HAP-1 (cell line): ENCODE data around the gene APOM.
A peak's percentile ranks its signal among the peaks of the same experiment; 100 is the strongest.

Source experiments
- DNase-seq, 2 experiments: peaks; one replicate each; pipeline ENCODE4 v3.0.0-alpha.2; 2016 to 2020; ENCODE audit warnings: low spot score in 2 of 2
- H3K27me3 ChIP-seq: fragments of 250-450 bp; sonication (Bioruptor Pico); 2 replicates; pipeline ENCODE4 v1.5.1; 2020; ENCODE audit warnings: low read depth, mild to moderate bottlenecking, moderate library complexity
- H3K36me3 ChIP-seq: fragments of 250-450 bp; sonication (Bioruptor Pico); replicated peaks from 2 replicates; pipeline ENCODE4 v1.5.1; 2020; ENCODE audit warnings: mild to moderate bottlenecking
- H3K4me1 ChIP-seq: fragments of 250-450 bp; sonication (Bioruptor Pico); 2 replicates; pipeline ENCODE4 v1.5.1; 2020; ENCODE audit warnings: mild to moderate bottlenecking
- H3K4me3 ChIP-seq: fragments of 250-450 bp; sonication (Bioruptor Pico); 2 replicates; pipeline ENCODE4 v1.5.1; 2020; ENCODE audit warnings: mild to moderate bottlenecking, moderate library complexity
- H3K9me3 ChIP-seq: fragments of 250-450 bp; sonication (Bioruptor Pico); 2 replicates; pipeline ENCODE4 v1.5.1; 2020; ENCODE audit warnings: mild to moderate bottlenecking, moderate library complexity
- in situ Hi-C: fragments of 300-500 bp; cut with MboI; formaldehyde crosslinking; loops from 3 replicates; pipeline ENCODE4 v1.14.3; 2020; ENCODE audit warnings: low sequenced_read_pairs, inconsistent platforms, mixed read lengths

The APOM gene

DNA sequence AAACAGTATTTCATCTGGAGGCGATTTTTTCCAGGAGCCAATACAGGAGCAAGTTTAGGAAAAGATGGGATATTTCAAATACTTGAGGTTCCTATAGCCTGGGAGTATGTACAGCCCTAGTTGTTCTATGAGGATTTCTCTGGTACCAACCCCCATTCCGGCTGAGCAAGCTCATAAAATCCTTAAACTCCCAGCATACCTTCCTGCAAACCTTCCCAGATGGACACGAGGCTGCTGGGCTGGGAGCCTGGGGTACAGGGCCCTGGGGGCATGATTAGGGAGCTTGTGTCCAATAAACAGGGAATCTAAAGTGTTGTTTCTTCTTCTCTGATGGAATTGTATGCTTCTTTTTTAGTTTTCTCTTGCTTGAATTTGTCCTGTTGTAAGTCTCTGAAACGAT, 33.7 kb upstream of the APOM start:
- in situ Hi-C loops = no loop called here
- H3K36me3 ChIP-seq = peaks cover 53% of the 10 kb centered on the region

DNA sequence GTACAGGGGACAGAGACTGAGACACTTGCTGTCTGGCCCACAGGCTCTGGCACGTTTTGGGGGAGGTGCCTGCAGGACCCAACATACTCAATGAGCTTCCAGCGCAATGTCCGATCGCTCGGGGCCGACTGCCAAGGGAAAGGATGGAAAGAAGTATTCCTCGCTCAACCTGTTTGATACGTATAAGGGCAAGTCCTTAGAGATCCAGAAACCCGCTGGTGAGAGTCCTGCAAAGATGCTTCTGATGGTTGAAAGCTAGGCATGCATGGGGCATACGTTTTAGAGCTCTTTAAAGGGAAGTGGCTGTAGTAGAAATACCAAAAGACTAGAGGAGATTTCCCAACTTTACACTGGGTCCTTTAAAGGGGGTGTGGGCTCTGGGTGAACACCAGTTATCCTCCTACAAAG, 33.0 kb upstream of the APOM start:
- in situ Hi-C loops = no loop called here
- no peak for DNase-seq
- Histone ChIP-seq H3K4me3 (peak overlapping the region; percentile 97), H3K36me3 (peaks cover 60% of the 10 kb centered on the region), H3K4me1 (peaks cover 12% of the 10 kb centered on the region), H3K27me3 (no peaks in the 10 kb centered on the region), H3K9me3 (no peaks in the 10 kb centered on the region)

More for the DNA sequence above, 33.7 kb upstream of the APOM start:
- no peaks in the 10 kb centered on the region for H3K27me3 ChIP-seq
- peak; percentile 49 to 74 for DNase-seq
- no peaks in the 10 kb centered on the region for H3K9me3 ChIP-seq
- peaks cover 12% of the 10 kb centered on the region for H3K4me1 ChIP-seq
- H3K4me3 ChIP-seq = peak overlapping the region; percentile 97

DNA sequence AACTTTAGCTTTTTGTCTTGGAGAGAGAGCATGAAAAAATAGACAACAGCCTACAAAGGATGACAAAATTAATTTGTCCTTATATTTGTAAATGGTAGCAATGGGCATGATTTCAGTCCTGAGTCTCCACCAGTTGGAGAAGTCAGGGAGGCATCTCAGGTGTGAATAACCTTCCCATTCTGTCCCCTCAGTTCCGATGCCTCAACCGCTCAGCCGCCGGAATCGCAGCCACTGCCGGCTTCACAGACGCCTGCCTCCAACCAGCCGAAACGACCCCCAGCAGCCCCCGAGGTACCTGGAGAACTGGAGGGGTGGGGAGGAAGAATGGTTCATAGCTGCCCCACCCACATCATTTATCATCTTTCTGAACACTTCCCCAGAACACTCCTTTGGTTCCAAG, 31.6 kb upstream of the APOM start:
- Histone ChIP-seq H3K27me3 (no peaks in the 10 kb centered on the region), H3K4me3 (no peak overlapping the region), H3K4me1 (peaks cover 12% of the 10 kb centered on the region), H3K9me3 (no peaks in the 10 kb centered on the region), H3K36me3 (peaks cover 74% of the 10 kb centered on the region)
- in situ Hi-C loops = no loop called here
- no peak for DNase-seq

DNA sequence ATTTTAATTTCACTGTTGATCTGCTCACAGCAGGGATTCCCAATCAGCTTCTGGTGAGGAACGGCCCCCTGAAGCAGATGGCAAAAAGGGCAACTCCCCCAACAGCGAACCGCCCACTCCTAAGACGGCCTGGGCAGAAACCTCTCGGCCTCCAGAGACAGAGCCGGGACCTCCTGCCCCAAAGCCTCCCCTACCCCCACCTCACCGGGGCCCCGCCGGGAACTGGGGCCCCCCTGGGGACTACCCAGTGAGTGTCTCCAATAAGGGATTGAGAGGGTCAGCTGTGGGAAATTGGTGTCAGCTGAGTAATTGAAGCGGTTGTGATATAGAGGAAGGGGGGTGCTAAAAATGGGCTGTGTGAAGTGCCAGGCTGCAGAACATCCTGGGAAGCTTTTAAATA, 28.7 kb upstream of the APOM start:
- in situ Hi-C loops = loop anchor here (25.0 kb wide), 1 partner anchor 1040 kb away; no protein-coding TSS in a partner anchor
- no peak for DNase-seq
- peaks cover 99% of the 10 kb centered on the region for H3K36me3 ChIP-seq
- H3K27me3 ChIP-seq = no peaks in the 10 kb centered on the region
- no peak overlapping the region for H3K4me3 ChIP-seq
- no peaks in the 10 kb centered on the region for H3K9me3 ChIP-seq
- H3K4me1 ChIP-seq = peaks cover 8% of the 10 kb centered on the region

DNA sequence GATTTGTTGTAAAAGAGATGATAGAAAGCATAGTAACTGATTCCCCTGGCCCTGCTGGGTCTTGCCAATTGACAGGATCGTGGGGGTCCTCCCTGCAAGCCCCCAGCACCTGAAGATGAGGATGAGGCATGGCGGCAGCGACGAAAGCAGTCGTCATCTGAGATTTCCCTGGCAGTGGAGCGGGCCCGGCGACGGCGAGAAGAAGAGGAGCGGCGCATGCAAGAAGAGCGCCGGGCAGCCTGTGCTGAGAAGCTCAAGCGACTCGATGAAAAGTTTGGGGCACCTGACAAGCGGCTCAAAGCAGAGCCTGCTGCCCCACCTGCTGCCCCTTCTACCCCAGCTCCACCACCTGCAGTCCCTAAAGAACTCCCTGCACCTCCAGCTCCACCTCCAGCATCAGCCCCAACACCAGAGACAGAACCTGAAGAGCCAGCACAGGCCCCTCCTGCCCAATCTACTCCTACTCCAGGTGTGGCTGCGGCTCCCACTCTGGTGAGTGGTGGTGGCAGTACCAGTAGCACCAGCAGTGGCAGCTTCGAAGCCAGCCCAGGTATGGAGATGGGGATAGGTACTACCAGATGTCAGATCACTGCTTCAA, 27.9 kb upstream of the APOM start:
- H3K27me3 ChIP-seq = no peaks in the 10 kb centered on the region
- peaks cover 99% of the 10 kb centered on the region for H3K36me3 ChIP-seq

DNA sequence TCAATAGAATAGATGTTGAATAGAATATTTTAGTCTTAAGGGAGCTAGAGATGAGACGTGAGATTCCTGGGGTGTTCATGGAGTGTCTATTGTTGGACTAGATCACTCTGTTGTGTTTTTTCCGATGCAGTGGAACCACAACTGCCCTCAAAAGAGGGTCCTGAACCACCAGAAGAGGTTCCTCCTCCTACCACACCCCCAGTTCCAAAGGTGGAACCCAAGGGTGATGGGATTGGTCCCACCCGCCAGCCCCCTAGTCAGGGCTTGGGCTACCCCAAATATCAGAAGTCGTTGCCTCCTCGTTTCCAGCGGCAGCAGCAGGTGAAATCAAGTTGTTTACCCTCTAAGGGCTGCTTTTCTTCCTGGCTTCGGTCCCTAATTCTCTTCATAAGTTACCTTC, 26.7 kb upstream of the APOM start:
- in situ Hi-C loops = loop anchor here (25.0 kb wide), 1 partner anchor 1042 kb away; no protein-coding TSS in a partner anchor
- no peak for DNase-seq
- Histone ChIP-seq H3K4me3 (no peak overlapping the region), H3K9me3 (no peaks in the 10 kb centered on the region), H3K36me3 (peaks cover 99% of the 10 kb centered on the region), H3K4me1 (no peaks in the 10 kb centered on the region), H3K27me3 (no peaks in the 10 kb centered on the region)

More for the DNA sequence above, 27.9 kb upstream of the APOM start:
- H3K9me3 ChIP-seq = no peaks in the 10 kb centered on the region
- H3K4me1 ChIP-seq = peaks cover 1% of the 10 kb centered on the region
- no peak for DNase-seq
- in situ Hi-C loops = loop anchor here (25.0 kb wide), 1 partner anchor 1040 kb away; no protein-coding TSS in a partner anchor
- no peak overlapping the region for H3K4me3 ChIP-seq

GRCh38 chr6:31630177-31630934, 25.3 kb upstream of the APOM start:
- Histone ChIP-seq H3K27me3 (no peaks in the 10 kb centered on the region), H3K36me3 (peaks cover 99% of the 10 kb centered on the region), H3K9me3 (no peaks in the 10 kb centered on the region), H3K4me3 (no peak overlapping the region), H3K4me1 (no peaks in the 10 kb centered on the region)
- in situ Hi-C loops = loop anchor here (25.0 kb wide), 1 partner anchor 1043 kb away; no protein-coding TSS in a partner anchor
- no peak for DNase-seq

GRCh38 chr6:31631209-31631608, 24.5 kb upstream of the APOM start:
- DNase-seq = no peak
- in situ Hi-C loops = loop anchor here (25.0 kb wide), 1 partner anchor 1044 kb away; no protein-coding TSS in a partner anchor
- no peaks in the 10 kb centered on the region for H3K9me3 ChIP-seq
- no peaks in the 10 kb centered on the region for H3K27me3 ChIP-seq
- no peaks in the 10 kb centered on the region for H3K4me1 ChIP-seq
- no peak overlapping the region for H3K4me3 ChIP-seq
- peaks cover 99% of the 10 kb centered on the region for H3K36me3 ChIP-seq

GRCh38 chr6:31631681-31632278, 23.9 kb upstream of the APOM start:
- in situ Hi-C loops = loop anchor here (25.0 kb wide), 1 partner anchor 1044 kb away; no protein-coding TSS in a partner anchor

GRCh38 chr6:31632279-31632946, 23.3 kb upstream of the APOM start:
- no peaks in the 10 kb centered on the region for H3K4me1 ChIP-seq
- in situ Hi-C loops = loop anchor here (25.0 kb wide), 1 partner anchor 1045 kb away; no protein-coding TSS in a partner anchor
- no peaks in the 10 kb centered on the region for H3K9me3 ChIP-seq
- no peak for DNase-seq
- H3K27me3 ChIP-seq = no peaks in the 10 kb centered on the region
- H3K36me3 ChIP-seq = peaks cover 99% of the 10 kb centered on the region
- no peak overlapping the region for H3K4me3 ChIP-seq

More at GRCh38 chr6:31631681-31632278, 23.9 kb upstream of the APOM start:
- Histone ChIP-seq H3K27me3 (no peaks in the 10 kb centered on the region), H3K4me3 (no peak overlapping the region), H3K4me1 (no peaks in the 10 kb centered on the region), H3K9me3 (no peaks in the 10 kb centered on the region), H3K36me3 (peaks cover 99% of the 10 kb centered on the region)
- DNase-seq = no peak

DNA sequence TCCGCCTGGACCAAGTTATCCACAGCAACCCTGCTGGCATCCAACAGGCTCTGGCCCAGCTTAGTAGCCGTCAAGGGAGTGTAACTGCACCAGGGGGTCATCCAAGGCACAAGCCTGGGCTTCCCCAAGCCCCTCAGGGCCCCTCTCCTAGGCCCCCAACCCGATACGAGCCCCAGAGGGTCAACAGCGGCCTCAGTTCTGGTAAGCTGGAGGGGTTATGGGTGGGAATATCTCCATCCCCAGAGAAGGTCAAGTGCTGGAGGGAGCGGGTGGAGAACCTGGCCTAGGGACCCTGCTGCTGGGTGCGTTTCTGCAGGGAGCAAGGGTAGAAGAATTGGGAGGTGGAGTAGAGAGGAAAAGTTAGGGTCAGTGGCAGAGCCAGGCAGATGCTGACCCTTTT, 22.2 kb upstream of the APOM start:
- DNase-seq = no peak
- in situ Hi-C loops = loop anchor here (25.0 kb wide), 1 partner anchor 1046 kb away; no protein-coding TSS in a partner anchor
- Histone ChIP-seq H3K4me1 (no peaks in the 10 kb centered on the region), H3K36me3 (peaks cover 97% of the 10 kb centered on the region), H3K4me3 (no peak overlapping the region), H3K9me3 (no peaks in the 10 kb centered on the region), H3K27me3 (no peaks in the 10 kb centered on the region)

DNA sequence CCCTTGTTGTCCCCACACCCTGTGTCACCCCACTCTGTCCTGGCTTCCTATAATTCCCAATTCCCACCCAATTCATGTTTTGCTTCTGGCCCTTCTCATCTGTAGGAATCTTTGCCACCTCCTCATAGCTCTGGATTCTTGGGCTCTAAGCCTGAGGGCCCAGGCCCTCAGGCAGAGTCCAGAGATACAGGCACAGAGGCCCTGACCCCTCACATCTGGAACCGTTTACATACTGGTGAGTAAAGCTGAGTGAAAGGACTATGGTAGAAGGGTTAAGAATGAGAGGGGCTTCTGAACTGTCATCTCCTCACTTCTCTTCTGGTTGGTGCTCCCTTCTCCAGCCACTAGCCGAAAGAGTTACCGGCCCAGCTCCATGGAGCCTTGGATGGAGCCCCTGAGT, 21.6 kb upstream of the APOM start:
- Histone ChIP-seq H3K4me1 (no peaks in the 10 kb centered on the region), H3K9me3 (no peaks in the 10 kb centered on the region), H3K27me3 (no peaks in the 10 kb centered on the region), H3K4me3 (no peak overlapping the region), H3K36me3 (peaks cover 94% of the 10 kb centered on the region)
- no peak for DNase-seq
- in situ Hi-C loops = loop anchor here (25.0 kb wide), 1 partner anchor 1047 kb away; no protein-coding TSS in a partner anchor

DNA sequence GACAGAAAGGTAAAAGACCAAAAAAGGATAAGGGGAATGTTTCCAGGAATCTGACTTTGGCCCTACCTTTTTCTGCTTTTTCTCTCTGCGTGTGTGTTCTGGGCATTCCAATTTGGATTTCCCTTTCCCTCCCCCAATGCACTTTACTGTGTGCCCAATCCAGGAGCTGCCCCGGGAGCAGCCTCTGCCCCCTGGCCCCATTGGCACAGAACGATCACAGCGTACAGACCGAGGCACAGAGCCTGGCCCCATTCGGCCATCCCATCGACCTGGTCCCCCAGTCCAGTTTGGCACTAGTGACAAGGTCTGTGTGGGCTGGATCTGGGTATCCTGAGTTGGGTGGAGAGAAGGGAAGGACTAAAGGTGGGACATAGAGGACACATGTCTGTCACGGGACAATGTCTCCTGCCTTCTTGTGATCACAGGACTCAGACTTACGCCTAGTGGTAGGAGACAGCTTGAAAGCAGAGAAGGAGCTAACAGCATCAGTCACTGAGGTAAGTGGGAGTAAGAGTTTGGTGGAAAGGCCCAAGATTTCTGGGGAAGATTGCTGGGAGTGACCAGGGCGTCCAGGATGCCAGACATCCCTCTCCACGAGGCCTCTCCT, 20.6 kb upstream of the APOM start:
- DNase-seq = no peak
- Histone ChIP-seq H3K4me1 (no peaks in the 10 kb centered on the region), H3K36me3 (peaks cover 95% of the 10 kb centered on the region), H3K9me3 (no peaks in the 10 kb centered on the region), H3K4me3 (no peak overlapping the region), H3K27me3 (no peaks in the 10 kb centered on the region)
- in situ Hi-C loops = loop anchor here (25.0 kb wide), 1 partner anchor 1048 kb away; no protein-coding TSS in a partner anchor
